ES-I3 (cell line): ENCODE measurements around the gene TLX2.
A peak's percentile ranks its signal among the peaks of the same experiment; 100 is the strongest.

Experiments
- H3K36me3 ChIP-seq: 2 replicates; pipeline ENCODE4 v1.6.1; 2013; ENCODE audit warnings: mild to moderate bottlenecking, low read length, control low read depth, moderate library complexity; ENCODE audit not compliant: insufficient read depth
- H3K4me1 ChIP-seq: 2 replicates; pipeline ENCODE4 v1.6.1; 2013; ENCODE audit warnings: mild to moderate bottlenecking, control low read depth, low read length; ENCODE audit not compliant: insufficient read depth
- H3K9ac ChIP-seq: 2 replicates; pipeline ENCODE4 v1.6.1; 2013; ENCODE audit warnings: low read depth, mild to moderate bottlenecking, low read length, moderate library complexity
- H3K9me3 ChIP-seq: 2 replicates; pipeline ENCODE4 v1.6.1; 2013; ENCODE audit warnings: mild to moderate bottlenecking, low read length, moderate library complexity; ENCODE audit not compliant: control insufficient read depth, insufficient read depth

TLX2 gene

DNA sequence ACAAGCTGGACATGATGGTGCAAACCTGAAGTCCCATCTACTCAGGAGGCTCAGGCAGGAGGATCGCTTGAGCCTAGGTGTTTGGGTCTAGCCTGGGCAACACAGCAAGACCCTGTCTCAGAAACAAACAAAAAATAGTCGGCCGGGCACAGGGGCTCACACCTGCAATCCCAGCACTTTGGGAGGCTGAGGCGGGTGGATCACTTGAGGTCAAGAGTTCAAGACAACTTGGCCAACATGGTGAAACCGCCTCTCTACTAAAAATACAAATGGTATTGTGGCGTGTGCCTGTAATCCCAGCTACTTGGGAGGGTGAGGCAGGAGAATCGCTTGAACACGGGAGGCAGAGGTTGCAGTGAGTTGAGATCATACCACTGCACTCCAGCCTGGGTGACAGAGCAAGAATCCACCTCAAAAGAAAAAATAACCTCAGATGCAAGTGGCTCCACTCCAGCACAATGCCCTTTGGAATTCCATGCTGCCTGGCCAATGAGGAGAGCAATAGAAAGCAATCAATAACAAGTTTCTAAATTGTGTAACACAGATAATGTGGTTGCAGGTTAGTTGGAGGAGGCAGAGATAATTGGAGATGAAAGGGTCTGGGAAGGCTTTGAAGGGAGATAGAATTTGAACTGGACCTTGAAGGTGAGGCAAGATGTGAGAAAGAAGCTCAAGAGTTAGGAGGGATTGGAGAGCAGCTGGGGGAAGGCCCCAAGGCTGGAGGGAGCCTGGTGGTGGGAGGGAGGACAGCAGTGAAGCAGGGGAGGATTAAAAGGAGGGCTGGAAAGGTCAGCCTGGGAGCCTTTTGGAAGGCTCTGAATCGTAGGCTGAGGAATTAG is 25.4 kb upstream of the TLX2 start:
- H3K9me3 ChIP-seq = no peaks in the 10 kb centered on the region
- no peak overlapping the region for H3K9ac ChIP-seq
- H3K36me3 ChIP-seq = 0 out of 2 replicates have a peak, but pooled peaks cover 9% of the 10 kb centered on the region
- H3K4me1 ChIP-seq = no peaks in the 10 kb centered on the region

DNA sequence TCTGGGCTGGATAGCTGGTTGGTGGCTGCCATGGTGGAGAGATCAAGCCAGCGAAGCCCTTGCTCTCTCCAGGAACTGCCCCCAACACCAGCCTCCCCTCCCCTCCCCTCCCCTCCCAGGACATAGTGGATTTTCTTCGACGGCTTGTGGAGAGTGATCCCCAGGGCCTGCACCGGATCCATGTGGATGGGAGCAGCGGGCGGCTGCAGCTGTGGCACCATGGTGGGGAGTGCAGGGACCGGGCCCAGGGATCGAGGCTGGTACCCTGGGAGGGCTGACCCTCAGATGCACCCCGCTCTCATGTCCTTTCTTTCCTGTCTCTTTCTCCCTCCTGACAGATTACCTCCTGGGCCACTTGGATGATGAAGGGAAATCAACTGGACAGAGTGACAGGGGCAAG is 24.3 kb upstream of the TLX2 start:
- no peak overlapping the region for H3K9ac ChIP-seq
- H3K4me1 ChIP-seq = no peaks in the 10 kb centered on the region
- H3K9me3 ChIP-seq = no peaks in the 10 kb centered on the region
- 0 out of 2 replicates have a peak, but pooled peaks cover 9% of the 10 kb centered on the region for H3K36me3 ChIP-seq

GRCh38 chr2:74491648-74492544 is 22.4 kb upstream of the TLX2 start:
- H3K9ac ChIP-seq = no peak overlapping the region
- 0 out of 2 replicates have a peak, but pooled peaks cover 9% of the 10 kb centered on the region for H3K36me3 ChIP-seq
- H3K4me1 ChIP-seq = no peaks in the 10 kb centered on the region
- no peaks in the 10 kb centered on the region for H3K9me3 ChIP-seq

GRCh38 chr2:74493546-74493945 is 20.7 kb upstream of the TLX2 start:
- Histone ChIP-seq H3K9ac (no peak overlapping the region), H3K4me1 (no peaks in the 10 kb centered on the region), H3K36me3 (0 out of 2 replicates have a peak, but pooled peaks cover 9% of the 10 kb centered on the region), H3K9me3 (no peaks in the 10 kb centered on the region)

GRCh38 chr2:74495440-74495839 is 18.8 kb upstream of the TLX2 start:
- Histone ChIP-seq H3K9ac (no peak overlapping the region), H3K36me3 (0 out of 2 replicates have a peak, but pooled peaks cover 9% of the 10 kb centered on the region), H3K9me3 (no peaks in the 10 kb centered on the region), H3K4me1 (no peaks in the 10 kb centered on the region)

GRCh38 chr2:74496997-74497776 is 17.1 kb upstream of the TLX2 start:
- Histone ChIP-seq H3K9me3 (no peaks in the 10 kb centered on the region), H3K4me1 (peaks cover 4% of the 10 kb centered on the region; the same call in 1 of the 2 replicates), H3K36me3 (0 out of 2 replicates have a peak, but pooled peaks cover 2% of the 10 kb centered on the region), H3K9ac (peak overlapping the region; percentile 53; the same call in 1 of the 2 replicates)

- no peaks in the 10 kb centered on the region for H3K36me3 ChIP-seq
- H3K9ac ChIP-seq = peak overlapping the region; percentile 53
- no peaks in the 10 kb centered on the region for H3K9me3 ChIP-seq
- peaks cover 4% of the 10 kb centered on the region; the same call in 1 of the 2 replicates for H3K4me1 ChIP-seq
These were observed 16.3 kb upstream of the TLX2 start for GRCh38 chr2:74497777-74498499.

DNA sequence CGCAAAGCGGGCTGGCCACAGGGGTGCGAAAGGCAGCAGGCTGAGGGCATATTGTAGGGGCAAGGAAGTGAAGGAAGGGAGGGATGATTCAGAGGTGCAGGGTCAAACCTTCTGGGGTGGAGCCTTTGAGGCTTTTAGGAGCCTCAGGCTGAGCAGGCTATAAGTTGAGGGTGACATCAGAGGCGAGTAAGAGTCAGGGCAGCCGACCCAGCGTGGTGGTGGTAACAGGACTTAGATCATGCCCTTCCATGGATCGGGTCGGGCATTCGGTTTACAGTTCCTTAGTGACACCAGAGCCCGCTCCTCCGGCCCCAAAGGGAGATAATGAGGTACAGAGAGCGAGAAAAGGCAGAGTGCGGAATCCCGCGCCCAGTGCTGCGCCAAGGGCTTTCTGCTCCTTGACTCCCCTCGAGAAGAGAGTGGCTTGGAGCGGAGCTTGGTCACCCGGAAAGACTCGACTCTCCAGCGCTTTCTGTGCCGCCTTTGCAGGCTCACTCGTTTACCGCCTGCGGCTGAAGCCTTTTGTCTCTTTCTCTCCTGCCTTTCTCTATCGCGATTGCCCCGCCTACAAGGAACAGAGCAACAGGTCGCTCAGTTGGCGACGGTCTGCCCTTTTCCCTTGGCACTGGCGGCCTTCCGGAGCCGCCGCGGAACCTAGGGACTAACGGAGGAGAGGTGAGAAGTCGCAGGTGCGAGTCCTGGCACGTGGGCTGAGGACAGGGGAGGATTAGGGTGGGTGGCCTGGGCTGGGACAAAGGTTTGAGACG is 15.6 kb upstream of the TLX2 start:
- Histone ChIP-seq H3K9ac (peak overlapping the region; percentile 53), H3K9me3 (no peaks in the 10 kb centered on the region), H3K36me3 (no peaks in the 10 kb centered on the region), H3K4me1 (peaks cover 4% of the 10 kb centered on the region; the same call in 1 of the 2 replicates)

DNA sequence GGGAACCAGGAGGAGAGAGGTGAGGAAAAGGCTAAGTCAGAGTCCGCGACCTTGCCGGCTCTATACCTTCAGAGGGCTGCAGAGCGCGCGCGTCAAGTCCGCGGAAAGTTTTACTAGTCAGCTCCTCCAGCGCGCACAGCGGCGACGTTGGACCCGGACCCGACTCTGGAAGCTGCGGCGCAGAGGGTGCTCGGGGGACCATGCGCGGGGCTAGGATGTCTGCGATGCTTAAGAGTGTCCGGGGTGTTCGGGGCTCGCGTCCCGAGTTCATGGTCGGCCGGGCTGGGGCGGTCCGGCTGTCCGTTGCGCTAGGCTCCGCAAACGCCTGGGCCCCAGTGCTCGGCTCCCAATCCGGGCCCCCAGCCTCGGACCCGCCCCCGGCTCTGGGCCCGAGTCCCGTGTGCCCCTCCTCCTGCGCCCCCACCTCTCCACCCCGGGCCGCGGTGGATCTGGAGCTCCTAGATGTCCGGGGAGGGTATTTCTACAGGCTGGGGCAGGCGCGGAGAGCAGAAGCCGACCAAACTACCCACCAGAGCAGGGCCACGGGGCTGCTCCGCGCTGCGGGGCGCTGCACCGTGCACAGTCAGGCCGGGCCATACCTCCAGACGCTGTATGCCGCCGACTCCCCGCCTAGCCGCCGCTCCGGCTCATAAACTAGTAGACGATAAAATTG is 14.8 kb upstream of the TLX2 start, which contains the start of gene LBX2:
TSS of gene LBX2 (minus strand) at position 337 of the 673 bp plus-strand sequence. CDS start at position 271, 66 bp downstream.
- Histone ChIP-seq H3K4me1 (peaks cover 4% of the 10 kb centered on the region; the same call in 1 of the 2 replicates), H3K36me3 (no peaks in the 10 kb centered on the region), H3K9ac (peak within 1 kb of the TSS; percentile 53), H3K9me3 (no peaks in the 10 kb centered on the region)

GRCh38 chr2:74499940-74500577 is 14.2 kb upstream of the TLX2 start:
- H3K4me1 ChIP-seq = peaks cover 4% of the 10 kb centered on the region; the same call in 1 of the 2 replicates
- H3K36me3 ChIP-seq = no peaks in the 10 kb centered on the region
- peak overlapping the region; percentile 53; the same call in 1 of the 2 replicates for H3K9ac ChIP-seq
- no peaks in the 10 kb centered on the region for H3K9me3 ChIP-seq

- 0 out of 2 replicates have a peak, but pooled peaks cover 2% of the 10 kb centered on the region for H3K36me3 ChIP-seq
- H3K9me3 ChIP-seq = no peaks in the 10 kb centered on the region
- peaks cover 4% of the 10 kb centered on the region; the same call in 1 of the 2 replicates for H3K4me1 ChIP-seq
- H3K9ac ChIP-seq = no peak overlapping the region
These were observed 13.7 kb upstream of the TLX2 start for GRCh38 chr2:74500578-74500946.
